Activated CD8-positive, alpha-beta memory T cell treated with anti-CD3 and anti-CD28 coated beads, Interleukin-2, amount 50 U/mL, for 1 hour (primary cell): ENCODE data around the gene FANK1.
"Not testable (repeated sequence)": the region's sequence is repeated elsewhere in the genome, so short reads cannot be mapped to it uniquely, and the experiment has no call there.

Source experiments
- DNase-seq: peaks from one replicate; pipeline ENCODE4 v3.0.0-alpha.2; 2020; ENCODE audit errors: extremely low read depth

Gene FANK1

GRCh38 chr10:126021833-126022500, 125.6 kb downstream of the FANK1 start:
- no peak for DNase-seq

- DNase-seq, result no peak
These were observed 126.5 kb downstream of the FANK1 start for GRCh38 chr10:126022841-126023240.

- DNase-seq, result no peak
These were observed 131.3 kb downstream of the FANK1 start for GRCh38 chr10:126027692-126028091.

GRCh38 chr10:126029999-126030398, 133.6 kb downstream of the FANK1 start:
- no peak for DNase-seq

- no peak for DNase-seq
These were observed 138.2 kb downstream of the FANK1 start for GRCh38 chr10:126034586-126034985.

- no peak for DNase-seq
These were observed 140.2 kb downstream of the FANK1 start for GRCh38 chr10:126036515-126036914.

- DNase-seq, result no peak
These were observed 141.6 kb downstream of the FANK1 start for GRCh38 chr10:126037946-126038345.

GRCh38 chr10:126041117-126041516, 144.8 kb downstream of the FANK1 start:
- no peak for DNase-seq

GRCh38 chr10:126041804-126042231, 145.5 kb downstream of the FANK1 start:
- peak; percentile 14 for DNase-seq

- no peak for DNase-seq
These were observed 146.0 kb downstream of the FANK1 start for GRCh38 chr10:126042354-126042753.

GRCh38 chr10:126042906-126043305, 146.5 kb downstream of the FANK1 start:
- DNase-seq, result no peak

- no peak for DNase-seq
These were observed 147.0 kb downstream of the FANK1 start for GRCh38 chr10:126043389-126043788.

- no peak for DNase-seq
These were observed 149.5 kb downstream of the FANK1 start for GRCh38 chr10:126045861-126046260.

GRCh38 chr10:126046831-126047230, 150.5 kb downstream of the FANK1 start:
- DNase-seq, result no peak

GRCh38 chr10:126047749-126048148, 151.4 kb downstream of the FANK1 start:
- DNase-seq, result not testable (repeated sequence)

GRCh38 chr10:126049759-126050700, 153.7 kb downstream of the FANK1 start:
- no peak for DNase-seq

GRCh38 chr10:126052171-126052570, 155.8 kb downstream of the FANK1 start:
- no peak for DNase-seq

GRCh38 chr10:126054191-126054590, 157.8 kb downstream of the FANK1 start:
- no peak for DNase-seq

- DNase-seq, result no peak
These were observed 161.1 kb downstream of the FANK1 start for GRCh38 chr10:126057494-126057893.

- DNase-seq, result no peak
These were observed 161.7 kb downstream of the FANK1 start for GRCh38 chr10:126058104-126058503.

- no peak for DNase-seq
These were observed 162.1 kb downstream of the FANK1 start for GRCh38 chr10:126058507-126058906.
